NCI-H2196 (cell line): ENCODE data around the gene RBM15.

ENCODE experiments used
- DNase-seq: peaks from one replicate; lab custom pipeline; 2025; ENCODE audit not compliant: unreplicated experiment; lab: John Stamatoyannopoulos, UW

The RBM15 gene, protein sequence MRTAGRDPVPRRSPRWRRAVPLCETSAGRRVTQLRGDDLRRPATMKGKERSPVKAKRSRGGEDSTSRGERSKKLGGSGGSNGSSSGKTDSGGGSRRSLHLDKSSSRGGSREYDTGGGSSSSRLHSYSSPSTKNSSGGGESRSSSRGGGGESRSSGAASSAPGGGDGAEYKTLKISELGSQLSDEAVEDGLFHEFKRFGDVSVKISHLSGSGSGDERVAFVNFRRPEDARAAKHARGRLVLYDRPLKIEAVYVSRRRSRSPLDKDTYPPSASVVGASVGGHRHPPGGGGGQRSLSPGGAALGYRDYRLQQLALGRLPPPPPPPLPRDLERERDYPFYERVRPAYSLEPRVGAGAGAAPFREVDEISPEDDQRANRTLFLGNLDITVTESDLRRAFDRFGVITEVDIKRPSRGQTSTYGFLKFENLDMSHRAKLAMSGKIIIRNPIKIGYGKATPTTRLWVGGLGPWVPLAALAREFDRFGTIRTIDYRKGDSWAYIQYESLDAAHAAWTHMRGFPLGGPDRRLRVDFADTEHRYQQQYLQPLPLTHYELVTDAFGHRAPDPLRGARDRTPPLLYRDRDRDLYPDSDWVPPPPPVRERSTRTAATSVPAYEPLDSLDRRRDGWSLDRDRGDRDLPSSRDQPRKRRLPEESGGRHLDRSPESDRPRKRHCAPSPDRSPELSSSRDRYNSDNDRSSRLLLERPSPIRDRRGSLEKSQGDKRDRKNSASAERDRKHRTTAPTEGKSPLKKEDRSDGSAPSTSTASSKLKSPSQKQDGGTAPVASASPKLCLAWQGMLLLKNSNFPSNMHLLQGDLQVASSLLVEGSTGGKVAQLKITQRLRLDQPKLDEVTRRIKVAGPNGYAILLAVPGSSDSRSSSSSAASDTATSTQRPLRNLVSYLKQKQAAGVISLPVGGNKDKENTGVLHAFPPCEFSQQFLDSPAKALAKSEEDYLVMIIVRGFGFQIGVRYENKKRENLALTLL

DNA sequence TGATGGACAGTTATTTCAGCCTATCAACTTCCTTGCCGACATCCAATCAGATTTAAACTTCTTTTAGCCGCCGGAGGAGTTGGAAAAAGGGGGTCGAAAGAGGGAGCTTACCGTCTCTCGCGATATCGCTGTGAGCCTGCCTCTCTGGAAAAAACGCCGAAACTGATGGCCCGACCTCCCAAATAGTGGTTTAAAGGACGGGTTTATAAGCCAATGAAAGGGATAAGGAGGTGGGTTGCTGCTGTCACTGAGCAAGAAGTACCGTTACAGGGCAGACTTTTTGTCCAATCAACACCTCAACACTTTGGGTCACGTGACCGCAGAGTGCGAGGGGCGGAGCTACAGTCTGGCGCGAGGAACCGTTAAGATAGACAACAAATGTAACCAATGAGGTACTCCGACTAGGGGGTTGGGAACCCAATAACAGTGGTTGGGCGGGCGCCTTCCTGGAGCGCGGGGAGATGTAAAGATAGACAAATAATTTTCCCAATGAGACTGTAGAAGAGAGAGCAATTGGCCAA, at the start of gene RBM15:
Gene RBM15, plus strand, starts transcription at position 492 of the 521 bp plus-strand sequence. Its CDS starts 29 bp downstream, at position 521.
- peak; percentile 100 for DNase-seq

DNA sequence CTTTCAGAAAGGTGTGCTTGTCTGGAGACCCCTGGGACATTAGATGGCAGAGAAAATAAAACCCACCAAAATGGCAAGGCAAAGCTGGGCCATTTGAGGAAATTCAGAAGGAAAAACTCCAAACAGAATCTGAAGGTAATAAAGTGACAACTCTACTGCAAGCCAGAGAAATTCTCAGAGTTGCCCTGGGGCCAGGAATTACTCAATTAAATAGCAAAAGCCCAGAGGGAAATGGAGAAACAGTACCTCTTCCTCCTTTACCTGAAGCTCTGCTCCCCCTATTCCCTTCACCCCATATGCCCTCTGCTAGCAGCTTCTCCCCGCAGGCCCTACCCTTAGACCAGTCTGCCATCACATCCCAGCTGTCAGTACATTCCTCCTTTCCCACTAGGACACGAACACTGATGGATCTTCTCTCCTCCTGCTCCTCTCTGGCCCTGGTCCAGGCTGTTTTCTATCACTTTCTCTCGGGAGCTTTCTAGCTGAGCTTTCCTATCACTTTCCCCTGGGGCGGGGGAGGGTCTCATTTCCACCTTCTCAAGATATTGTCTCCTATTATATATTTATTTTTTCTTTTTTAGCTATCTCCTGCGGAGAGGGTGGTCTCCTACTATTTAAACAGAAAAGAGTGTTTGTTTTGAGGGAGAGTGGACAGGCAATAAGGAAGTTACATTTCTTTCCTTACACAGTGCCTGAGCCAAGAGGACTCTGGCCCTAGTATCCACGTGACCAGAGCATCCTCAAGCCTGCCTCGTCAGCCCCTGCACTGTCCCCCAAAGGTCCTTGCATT, 47.7 kb upstream of the RBM15 start:
- DNase-seq = no peak

DNA sequence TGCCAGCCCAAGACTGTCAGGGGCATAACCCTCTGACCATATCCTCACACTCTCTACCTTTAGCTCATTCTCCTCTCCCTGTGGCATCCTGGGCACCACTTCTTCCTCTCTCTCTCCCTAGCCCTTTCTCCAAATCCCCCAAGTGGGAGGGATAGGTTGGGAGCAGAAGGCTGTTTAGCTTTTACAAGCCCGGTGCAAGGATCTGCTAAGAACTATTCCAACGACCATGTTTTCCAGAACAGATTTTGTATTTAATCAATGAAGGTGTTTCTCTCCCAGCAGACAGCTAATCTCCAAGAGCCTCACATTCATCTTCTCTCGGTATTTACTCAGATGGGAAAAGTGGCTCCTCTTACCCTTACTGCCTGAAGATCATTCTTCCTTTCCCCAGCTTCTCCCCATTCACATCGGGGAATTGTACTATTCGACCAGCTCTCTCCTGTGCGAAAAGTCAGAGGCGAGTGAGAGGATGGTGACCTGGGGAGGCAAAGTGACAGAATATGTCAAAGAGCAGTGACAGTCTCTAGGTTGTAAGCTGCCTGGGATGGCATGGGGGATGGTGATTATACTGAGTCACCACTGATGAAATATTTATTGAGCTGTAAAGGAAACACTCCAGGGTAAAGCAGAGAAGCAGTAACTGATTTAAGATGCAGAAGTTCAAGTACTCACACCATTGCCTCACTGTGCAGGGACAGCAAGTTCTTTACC, 47.0 kb upstream of the RBM15 start:
- no peak for DNase-seq

DNA sequence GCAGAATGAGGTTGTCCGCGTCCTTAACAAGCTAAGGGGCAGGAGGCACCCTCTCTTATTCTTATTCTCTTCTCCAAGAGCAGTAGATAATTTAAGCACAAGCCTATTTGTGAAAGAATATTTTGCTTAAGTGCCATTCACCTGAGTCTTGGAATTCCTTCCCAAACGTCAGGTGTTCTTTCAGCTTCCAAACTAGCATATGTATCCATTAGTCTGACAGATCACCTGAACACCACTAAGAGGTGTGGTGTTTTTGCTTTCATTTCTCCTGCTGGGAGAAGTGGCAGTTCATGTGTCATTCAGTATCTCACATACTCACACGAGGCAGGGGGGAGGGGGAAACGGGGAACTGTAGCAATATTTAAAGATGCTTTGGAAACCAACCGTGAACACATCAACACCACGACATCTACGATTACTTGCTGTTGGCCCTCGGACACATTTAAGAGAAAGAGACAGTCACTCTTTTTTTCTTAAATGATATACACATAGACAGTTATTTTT, 45.5 kb upstream of the RBM15 start:
- DNase-seq = no peak

DNA sequence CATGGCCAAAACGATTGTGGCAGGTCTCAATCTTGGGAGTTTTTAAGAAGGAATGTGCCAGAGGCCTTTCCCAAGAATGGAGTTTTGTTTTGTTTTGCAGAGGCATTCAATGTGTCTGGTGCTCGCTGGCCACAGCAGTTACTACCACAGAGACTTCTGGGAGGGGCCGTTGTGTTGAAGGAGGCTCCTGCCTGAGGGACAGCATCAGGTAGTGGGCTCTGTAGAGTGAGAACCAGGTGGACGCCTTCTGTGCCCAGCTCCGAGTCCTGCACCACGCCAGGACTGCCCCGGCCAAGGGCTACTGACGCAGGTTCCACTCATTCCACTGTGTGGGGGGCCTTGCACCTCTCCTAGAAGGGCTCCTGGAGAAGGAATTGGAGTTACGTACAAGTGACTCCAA, 44.9 kb upstream of the RBM15 start:
- DNase-seq = no peak

DNA sequence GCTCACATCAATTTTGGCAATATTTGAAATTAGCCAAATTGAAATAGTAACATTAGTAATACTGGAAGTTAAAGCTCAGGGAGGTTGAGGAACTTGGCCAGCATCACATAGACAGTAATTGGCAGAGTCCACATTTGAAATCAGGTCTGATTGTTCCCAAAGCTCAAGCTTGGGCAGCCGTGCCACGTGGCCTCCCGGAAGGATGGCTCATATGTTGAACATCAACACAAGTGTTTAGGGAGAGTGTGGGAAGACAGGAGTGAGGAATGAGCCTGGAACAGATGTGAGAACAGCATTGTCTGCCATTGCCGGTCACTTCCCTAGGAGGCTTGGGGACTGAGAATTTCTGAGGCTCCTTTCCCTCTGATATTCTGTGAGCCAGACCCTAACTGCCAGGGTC, 40.2 kb upstream of the RBM15 start:
- DNase-seq = no peak

DNA sequence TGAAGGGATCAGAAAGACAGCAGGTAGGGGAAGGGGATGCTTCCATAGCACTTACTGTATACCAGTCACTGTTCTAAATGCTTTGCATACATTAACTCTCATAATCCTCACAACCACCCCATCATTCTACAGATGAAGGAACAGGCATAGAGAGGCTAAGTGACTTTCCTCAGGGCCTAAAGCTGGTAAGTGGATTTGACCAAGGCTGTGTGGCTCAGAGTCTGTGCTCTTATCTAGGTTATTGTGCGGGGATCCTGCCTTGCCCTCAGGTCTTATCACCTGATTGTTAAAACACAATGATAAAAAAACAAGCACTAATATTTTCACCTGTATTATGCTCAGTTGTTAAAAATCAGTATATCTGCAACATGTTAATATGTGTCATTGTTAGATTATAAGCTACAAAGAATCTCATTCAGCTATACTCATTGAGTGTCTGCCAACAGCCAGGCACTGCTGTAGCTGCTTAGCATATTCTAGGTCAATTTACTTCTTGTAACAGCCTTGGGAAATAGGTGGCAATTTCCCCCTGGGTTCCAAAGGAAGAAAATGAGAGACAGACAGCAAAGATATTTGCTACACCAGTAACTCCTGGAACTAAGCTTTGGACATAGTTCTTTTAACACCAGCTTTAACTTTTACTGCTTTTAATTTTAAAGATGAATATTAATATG, 38.6 kb upstream of the RBM15 start:
- no peak for DNase-seq

DNA sequence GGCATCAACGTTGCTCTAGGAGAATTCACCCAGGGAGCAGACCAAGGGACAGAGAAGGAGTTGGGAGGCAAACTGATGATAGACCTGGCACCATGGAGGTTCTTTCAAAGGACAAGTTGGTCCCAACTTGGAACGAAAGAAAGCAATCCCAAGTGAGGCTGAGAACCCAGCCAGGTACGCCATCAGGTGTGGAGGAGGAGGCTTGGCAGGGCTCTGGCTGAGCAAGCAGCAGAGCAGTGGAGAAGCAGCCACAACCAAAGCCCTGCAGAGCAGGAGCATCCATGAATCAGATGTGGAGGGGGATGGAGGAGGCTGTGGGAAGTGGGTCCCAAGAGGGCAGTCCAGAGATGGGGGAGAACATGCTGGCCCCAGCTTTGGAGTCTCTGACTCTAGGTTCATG, 36.3 kb upstream of the RBM15 start:
- no peak for DNase-seq

DNA sequence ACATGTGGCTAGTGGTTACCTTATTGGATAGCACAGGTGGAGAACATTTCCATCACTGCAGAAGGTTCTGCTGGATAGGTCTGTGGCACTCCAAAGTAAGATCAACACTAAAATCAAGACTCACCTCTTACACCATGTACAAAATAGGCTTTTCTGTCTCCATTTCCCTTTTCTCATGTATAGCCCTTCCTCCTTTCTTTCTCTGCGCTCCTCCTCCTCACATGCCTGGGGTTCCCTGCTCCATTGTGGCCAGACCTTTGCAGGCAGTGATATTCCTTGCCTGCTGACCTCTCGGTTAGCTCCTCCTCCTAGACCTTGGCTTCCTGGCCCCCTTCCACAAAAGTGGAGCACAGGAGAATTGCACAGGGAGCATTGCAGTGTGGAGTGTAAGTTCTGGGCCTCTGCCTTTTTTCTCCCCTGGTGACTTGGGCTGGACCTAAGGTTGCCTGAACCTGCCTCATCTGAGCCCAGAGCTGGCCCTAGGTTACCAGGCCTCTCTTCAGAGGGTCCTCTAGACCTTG, 33.2 kb upstream of the RBM15 start:
- DNase-seq = no peak

DNA sequence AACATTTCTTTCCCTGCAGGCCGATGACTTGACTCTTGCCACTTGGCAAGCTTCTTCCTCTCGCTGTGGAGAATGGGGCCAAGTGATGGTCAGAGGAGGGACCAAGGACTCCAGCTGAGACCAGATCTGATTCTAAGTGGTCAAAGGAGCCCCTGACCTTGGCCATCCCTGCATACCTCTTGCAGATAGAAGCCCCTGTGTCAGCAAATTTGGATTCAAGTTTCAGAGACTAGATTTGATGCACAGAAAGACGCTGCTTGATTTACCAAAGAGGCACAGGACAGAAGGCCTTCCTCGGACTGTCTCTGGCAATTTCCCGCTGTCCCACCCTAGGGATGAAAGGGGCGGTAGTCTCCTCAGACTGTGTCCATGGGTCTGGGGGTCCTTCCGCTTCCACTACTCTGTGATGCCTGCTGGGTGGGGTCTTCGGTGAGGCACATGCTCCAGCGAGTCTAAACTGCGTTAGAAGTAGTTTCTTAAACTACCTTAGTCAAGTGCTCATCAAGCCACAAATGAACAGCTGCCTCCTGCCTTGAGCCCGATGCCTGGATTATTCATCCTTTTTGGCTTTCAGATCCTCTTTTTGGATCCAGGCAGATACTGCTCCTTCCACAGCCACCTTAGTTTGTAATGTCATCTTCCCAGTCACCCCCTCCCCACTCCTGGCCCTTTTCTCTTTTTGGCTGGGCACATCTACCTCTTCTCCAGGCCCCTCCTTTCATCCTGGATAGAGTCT, 31.8 kb upstream of the RBM15 start:
- no peak for DNase-seq

DNA sequence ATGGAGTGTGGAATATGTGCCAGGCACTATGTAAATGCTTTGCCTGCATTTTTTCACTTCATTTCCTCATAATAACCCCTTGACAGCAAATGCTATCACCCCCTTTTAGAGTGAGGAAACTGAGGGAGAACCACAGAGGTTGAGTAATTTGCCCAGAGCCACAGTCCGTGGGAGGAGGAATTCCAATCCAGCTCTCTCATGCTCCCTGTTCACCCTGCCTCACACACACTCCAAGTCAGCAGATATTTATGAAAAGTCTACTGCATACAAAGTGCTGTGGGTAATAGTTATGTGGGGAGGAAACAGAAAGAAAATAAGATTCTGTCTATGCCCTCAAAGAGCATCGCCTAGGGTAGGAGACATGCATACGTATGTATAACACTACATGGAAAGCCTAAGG, 30.9 kb upstream of the RBM15 start:
- no peak for DNase-seq

DNA sequence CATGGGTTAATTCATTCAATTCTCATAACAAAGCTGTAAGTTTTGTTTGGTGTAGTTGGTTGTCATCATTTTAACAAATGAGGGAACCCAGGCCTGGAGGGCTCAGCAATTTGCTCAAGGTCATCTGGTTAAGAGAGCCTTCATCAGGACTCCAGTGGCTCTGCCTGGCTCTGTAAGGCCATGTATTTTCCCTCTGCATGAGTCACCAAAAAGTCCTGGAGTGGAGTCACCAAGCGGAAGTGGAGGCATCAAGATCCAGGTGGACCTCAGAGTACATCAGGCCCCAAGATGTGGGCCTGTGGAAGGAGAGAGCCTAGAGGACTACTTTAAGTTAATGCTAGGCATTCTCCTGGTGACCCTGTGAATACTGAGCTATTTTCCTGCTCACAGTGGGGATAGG, 30.0 kb upstream of the RBM15 start:
- DNase-seq = no peak

DNA sequence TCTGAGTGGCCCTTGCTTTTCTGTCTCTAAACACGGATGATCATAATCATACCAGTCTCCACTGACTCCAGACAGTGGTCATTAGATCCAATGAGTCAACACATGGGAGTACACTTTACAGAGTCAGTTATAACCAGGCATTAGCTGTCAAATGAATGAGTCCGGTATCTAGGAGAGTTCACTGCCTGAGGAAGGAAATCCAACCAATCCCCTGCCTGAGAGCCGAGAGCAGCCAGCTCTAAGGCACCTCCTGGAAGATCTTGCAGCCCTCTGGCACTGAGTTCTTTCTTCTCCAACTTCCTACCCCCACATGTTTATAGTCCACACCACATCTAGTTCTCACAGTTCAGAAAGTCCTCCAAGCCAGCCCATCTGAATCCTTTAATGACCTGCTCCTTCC, 29.4 kb upstream of the RBM15 start:
- DNase-seq = no peak

DNA sequence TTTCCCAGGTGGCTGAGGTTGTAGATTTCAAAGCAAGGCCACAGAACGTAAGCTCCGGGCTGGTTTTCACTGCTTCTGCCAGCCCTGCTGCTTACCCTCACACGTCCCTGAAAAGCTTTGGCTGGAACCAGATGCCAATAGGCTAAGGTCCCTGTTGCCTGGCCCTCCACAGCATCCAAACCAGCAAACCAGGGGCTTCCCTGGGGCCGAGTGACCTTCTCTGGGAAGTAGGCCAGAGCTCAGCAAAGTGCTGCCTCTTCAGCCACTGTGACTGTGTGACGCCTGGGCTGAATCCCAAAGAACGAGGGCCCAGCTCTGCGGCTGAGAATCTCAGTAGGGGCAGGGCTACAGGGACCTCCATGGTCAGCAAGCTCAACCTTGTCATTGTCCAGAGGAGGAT, 28.9 kb upstream of the RBM15 start:
- no peak for DNase-seq

DNA sequence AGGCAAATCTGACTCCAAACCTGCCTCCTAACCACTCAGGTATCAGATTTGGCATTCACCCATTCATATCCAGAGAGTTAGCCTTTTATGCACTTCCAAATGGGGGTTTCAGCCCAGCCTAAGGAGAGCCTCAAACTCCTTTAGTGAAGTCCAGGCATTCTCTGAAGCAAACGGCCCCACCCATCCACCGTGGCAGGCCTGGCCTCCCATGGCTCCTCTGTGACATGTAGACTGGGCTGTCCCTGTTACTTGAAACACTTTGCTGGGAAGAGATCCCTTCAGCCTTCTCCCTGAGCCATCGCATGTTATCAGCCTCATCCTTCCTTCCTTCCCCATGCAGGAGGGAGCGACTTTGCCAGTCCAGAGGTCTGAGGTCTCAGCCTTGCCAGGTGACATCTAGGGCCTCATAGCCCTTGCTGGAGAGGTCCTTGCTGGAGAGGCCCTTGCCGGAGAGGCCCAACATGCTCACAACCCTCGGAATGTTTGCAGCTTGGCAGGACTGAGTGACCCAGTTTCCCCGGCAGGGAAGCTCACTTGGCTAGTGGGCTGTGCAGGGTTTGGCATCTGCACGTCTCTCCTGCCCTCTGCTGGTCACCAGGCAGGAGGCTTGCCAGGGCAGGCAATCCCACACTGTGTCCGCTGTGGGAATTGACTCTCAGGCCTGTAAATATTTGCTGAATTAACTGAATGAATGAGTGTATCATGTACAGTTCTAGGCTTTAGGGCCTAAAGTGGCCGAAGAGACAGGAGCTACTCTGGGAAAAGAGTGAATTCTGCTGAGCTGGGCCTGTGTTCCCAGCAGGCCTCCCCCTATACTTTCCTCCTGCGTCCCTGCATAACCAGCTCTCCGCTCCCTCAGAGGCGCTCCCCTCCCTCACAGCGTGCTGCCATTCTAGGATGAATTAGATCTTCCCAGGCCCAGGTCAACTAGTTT, 26.7 kb upstream of the RBM15 start:
- peak; percentile 81 for DNase-seq

DNA sequence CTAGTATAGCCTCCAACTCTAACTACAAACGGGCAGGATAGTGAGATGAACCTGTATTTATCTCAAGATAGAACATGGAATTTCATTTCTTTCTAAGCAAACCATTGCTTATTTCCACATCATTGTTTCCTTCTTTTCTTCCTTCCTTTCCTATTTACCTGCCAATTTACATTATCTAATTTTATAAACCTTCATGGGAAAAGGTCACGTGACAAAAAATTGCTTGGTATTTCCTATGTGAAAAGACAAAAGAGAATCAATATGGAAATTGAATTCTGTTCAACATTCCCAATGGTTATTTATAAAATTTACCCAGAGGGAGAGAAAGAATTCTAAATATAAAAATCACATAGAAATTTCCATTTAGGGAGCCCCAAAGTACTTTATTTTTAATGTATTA, 22.4 kb upstream of the RBM15 start:
- DNase-seq = no peak

DNA sequence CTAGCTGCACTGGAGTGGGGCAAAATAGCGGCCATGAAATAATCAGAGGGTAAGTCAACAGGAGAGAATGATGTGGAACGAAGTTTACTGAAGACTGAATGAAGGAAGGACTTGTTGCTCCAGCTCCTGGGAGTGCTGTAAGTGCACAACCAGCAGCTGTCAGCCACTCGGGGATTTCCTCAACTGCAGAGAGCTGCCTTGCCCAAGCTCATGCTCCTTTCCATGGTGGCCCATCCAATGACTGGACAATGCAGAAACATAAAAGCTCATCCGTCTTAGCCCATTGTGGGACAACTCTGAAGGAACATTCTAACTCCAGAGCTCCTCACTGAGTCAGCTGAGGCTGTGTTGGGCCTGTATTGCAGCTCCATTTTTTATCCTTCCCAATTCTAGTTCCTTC, 21.1 kb upstream of the RBM15 start:
- no peak for DNase-seq
